ENCODE results near the gene SLC9B2.
A peak's percentile ranks its signal among the peaks of the same experiment; 100 is the strongest.

The SLC9B2 gene

DNA sequence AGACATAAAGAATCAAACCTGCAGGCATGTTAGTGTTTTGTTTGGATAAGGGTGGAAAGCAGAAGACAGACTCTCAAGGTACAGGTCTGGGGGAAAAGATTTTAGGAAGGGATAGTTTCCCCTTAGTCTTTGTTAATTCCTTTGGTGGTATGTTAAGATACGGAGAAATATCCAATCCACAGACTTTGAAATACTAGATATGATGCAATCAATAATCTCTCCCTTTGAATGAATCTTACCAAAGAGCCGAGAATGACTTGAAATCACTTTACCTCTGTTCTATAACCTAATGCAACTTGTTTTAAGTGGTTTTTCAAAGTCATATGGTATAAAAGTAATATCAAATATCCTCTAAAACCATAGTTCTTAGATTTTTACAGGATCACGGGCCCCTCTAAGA is 28.3 kb upstream of the SLC9B2 start:
- DNase-seq (ENCODE audit: low read depth), result no peak
- TF ChIP-seq, protein P1, sequence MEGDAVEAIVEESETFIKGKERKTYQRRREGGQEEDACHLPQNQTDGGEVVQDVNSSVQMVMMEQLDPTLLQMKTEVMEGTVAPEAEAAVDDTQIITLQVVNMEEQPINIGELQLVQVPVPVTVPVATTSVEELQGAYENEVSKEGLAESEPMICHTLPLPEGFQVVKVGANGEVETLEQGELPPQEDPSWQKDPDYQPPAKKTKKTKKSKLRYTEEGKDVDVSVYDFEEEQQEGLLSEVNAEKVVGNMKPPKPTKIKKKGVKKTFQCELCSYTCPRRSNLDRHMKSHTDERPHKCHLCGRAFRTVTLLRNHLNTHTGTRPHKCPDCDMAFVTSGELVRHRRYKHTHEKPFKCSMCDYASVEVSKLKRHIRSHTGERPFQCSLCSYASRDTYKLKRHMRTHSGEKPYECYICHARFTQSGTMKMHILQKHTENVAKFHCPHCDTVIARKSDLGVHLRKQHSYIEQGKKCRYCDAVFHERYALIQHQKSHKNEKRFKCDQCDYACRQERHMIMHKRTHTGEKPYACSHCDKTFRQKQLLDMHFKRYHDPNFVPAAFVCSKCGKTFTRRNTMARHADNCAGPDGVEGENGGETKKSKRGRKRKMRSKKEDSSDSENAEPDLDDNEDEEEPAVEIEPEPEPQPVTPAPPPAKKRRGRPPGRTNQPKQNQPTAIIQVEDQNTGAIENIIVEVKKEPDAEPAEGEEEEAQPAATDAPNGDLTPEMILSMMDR (conservative IDR thresholded peaks at IDR 0.05; ENCODE audit: low read length), result no peak
- no peak overlapping the region for H3K4me3 ChIP-seq (ENCODE audit: low read length)

DNA sequence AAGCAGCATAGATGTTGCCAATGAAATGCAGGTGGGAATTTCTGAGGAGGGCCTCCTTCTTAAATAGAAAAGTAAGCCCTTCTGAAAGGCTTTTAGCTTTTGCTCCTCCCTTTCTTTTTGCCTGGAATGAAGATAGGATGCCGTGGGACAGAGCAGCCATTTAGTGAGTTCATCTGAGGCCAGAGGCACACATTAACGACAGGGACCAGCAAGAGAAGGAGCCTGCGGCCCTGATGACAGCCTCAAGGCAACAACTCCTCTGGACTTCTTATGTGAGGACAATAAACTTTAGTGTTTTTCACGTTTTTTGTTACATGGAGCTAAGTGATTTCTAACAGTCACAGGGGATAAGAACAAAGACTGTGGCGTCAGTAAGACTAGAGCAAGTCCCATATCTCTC is 24.1 kb upstream of the SLC9B2 start:
- TF ChIP-seq, protein P1 (conservative IDR thresholded peaks at IDR 0.05; ENCODE audit: low read length), result no peak
- no peak for DNase-seq (ENCODE audit: low read depth)
- no peak overlapping the region for H3K4me3 ChIP-seq (ENCODE audit: low read length)

DNA sequence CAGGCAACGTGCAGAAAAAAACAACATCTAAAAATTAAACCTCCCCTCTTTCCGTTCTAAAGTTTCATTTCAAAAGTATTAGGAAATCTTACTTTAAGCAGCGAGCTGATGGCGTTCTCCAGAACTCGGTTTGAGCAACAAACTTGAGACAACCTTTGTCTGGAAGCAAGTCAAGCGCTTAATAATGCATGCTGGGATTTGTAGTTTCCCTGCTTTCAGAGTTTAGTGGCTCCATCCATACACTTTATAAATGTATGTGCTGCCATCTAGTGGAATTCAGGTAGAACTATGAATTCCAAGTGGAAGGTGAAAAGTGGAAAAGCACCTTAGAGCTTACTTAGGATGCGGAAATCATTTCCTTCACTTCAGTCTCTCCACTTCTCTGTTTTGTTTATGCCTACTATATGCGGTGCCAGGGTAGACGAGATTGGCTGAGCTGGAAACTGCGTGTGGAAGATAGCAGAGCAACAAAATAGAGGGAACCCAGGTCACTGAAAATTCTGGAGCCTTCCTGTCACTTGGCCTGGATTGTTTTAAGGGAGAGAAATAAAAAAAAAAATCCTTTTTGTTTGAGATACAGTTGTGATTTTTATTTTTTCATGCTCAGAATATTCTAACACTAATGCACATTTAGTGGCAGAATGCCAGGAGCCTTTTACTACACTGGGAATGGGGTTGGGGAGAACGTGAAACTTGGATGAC is 23.3 kb upstream of the SLC9B2 start, which contains the start of gene BDH2:
BDH2 (minus strand) TSS at position 144 of the 702 bp plus-strand sequence. CDS start 3,580 bp downstream, outside the sequence.
- TF ChIP-seq, protein P1 (conservative IDR thresholded peaks at IDR 0.05; ENCODE audit: low read length), result peak; percentile 75
- H3K4me3 ChIP-seq (ENCODE audit: low read length), result peak within 1 kb of the TSS; percentile 64
- peak; percentile 96 for DNase-seq (ENCODE audit: low read depth)

DNA sequence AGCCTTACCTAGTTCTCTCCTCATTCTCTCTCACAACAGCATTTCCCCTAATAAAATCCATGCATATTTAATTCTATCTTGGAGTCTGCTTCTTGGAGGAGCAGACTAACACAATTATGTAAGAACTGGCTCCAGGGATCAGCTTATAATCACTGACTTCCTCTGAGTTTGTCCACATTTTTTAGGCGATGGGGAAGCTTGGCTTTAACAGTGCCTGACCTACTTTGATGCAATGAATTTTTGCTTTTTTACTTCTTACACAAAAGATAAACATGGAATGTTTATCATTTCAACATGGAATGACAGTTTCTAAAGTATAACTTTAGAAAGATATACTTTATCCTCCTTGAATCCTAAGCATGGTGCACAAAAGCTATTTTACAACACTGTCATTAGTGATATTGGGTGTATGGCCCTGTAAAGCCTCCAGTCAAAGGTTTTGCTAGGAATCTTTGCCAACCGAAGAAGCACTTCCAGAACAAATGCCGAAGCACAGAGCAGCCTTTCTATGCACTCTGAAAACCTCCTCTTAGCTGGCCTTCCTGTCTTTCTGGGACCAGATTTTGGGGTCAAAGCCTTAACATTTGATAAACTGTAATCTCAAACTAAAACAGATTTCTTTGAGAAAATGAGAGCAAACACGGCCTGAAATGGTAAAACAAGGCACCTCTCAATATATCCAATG is 22.3 kb upstream of the SLC9B2 start:
- peak overlapping the region; percentile 64 for H3K4me3 ChIP-seq (ENCODE audit: low read length)
- DNase-seq (ENCODE audit: low read depth), result peak; percentile 27
- TF ChIP-seq, protein P1 (conservative IDR thresholded peaks at IDR 0.05; ENCODE audit: low read length), result no peak

DNA sequence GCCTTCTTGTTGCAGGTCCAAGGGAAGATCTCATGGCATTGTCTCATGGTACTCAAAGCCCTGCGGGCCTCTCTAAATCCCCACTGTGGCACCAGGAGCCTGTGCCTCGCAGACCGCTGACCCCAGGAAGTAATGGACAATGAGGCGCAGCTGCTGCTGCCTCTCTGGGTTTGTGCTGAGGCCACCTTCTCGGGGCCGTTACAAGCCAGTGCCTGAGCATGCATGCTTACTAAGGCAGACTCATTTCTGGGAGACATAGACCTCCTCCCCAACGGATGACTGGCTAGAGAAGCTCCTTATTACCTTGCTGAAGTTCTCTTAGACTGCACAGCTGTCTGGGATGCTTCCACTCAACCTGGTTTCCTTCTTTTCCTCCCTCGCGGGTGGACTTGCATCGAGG is 21.8 kb upstream of the SLC9B2 start:
- DNase-seq (ENCODE audit: low read depth), result no peak
- peak overlapping the region; percentile 64 for H3K4me3 ChIP-seq (ENCODE audit: low read length)
- TF ChIP-seq, protein P1 (conservative IDR thresholded peaks at IDR 0.05; ENCODE audit: low read length), result no peak

DNA sequence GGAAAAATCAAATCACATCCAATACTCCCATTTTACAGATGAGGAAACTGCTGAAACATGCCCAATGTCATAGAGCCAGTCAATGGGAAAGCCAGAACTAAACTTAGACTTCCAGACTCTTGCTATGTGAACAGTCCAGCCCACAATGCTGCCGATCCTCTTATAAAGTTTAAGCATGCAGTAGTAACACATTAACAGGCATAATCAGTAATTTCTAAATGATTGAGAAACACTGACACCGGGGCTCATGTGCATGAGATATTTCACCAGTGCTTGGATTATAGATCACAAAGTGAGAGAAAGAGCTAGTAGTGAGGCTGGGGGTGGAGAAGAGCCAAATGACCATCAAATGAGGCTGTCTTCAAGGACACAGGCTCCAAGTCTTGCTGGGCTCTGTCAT is 20.6 kb upstream of the SLC9B2 start:
- TF ChIP-seq, protein P1 (conservative IDR thresholded peaks at IDR 0.05; ENCODE audit: low read length), result no peak
- no peak overlapping the region for H3K4me3 ChIP-seq (ENCODE audit: low read length)
- DNase-seq (ENCODE audit: low read depth), result no peak

DNA sequence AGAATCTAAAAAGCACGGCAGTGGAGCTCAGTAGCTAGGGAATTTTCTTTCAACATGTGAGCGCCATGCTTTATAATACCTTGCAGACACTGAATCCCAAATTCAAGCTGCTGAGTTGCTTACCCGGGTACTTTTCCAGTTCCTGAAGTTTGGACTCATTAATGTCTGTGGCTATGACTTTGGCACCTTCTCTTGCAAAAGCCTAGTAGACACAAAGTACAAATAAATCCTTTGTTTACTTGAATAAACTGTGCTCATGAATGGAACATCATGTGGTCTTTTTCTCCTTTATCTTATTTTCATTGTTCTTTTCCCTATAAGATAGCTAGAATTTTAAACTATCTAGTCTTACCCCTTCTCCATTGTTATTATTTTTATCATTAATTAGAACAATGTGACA is 18.5 kb upstream of the SLC9B2 start:
- no peak overlapping the region for H3K4me3 ChIP-seq (ENCODE audit: low read length)
- TF ChIP-seq, protein P1 (conservative IDR thresholded peaks at IDR 0.05; ENCODE audit: low read length), result no peak
- DNase-seq (ENCODE audit: low read depth), result no peak
